ENCODE results near the gene ARID1B.
A peak's percentile ranks its signal among the peaks of the same experiment; 100 is the strongest.

The ARID1B gene

DNA sequence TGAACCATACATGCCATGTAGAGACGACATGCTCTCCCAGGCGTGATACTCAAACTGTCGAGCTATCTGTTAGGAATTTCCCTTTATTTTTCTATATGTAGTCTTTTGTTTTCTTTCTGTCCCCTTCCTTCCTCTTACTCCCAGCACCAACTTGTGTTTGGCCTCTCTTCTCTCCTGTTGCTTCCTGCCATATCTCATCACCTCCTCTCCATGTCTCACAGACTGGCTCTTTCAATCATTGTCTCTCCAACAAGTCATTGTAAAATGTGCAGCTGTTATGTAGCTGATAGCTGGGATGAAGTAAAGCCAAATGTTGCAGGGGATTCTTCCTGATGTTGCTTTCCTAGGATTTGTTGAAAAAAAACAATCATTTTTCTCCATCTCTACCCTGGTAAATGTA is 311.7 kb downstream of the ARID1B start:
- DNase-seq = no peak

DNA sequence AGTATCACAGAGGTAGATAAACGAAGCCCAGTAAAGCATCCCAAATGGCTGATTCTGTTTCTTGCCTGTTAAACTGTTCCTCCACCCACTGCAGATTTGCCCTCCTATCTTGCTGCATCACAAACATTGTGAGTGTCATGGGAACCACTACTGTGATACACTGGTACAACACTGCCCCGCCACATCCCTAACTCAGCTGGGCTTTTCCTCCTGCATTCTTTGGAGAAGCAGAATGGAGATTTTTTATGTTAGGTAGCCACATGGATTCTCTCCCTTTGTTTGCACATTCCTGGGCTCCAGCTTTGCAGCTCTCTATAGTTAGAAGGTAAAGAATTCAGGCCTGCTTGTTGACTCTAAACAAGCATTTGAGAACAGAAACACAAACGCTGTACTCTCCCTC is 312.1 kb downstream of the ARID1B start:
- no peak for DNase-seq

DNA sequence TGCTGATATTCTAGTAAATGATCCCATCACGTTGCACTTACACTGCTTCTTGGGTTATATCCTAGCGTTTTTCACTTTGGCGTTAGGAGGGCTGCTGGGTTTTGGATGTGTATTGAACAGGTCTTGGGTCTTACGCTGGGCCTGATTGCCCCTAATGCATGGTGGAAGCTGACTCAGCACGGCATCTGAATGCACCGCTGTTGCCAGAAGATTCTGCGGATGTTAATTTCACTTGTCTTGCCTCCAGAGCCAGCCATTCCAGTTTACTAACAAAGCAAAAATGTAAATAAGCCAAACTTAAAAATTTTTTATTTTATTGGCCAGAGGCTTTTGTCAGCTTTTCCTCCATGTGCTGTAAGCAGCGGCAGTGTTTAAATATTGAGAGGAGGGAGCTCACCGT is 312.7 kb downstream of the ARID1B start:
- DNase-seq = no peak

DNA sequence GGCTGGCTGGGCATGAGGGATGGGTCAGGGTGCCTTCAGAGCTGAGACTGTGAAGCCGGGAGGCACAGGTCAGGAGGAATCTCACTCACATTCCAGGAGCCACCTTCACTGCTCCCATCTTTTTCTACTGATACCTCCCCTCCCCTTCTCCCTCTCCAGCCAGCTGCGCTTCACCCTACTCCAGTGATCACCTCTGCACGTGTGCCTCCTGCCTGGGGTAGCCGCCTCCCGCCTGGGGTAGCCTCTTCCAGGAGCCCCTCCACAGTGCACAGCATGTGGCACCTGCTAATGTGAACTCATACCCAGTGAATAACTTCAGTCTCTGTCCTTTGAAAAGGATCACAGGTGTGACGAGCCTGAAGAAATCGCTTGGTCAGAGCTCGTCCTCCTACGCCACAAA is 313.6 kb downstream of the ARID1B start:
- no peak for DNase-seq

DNA sequence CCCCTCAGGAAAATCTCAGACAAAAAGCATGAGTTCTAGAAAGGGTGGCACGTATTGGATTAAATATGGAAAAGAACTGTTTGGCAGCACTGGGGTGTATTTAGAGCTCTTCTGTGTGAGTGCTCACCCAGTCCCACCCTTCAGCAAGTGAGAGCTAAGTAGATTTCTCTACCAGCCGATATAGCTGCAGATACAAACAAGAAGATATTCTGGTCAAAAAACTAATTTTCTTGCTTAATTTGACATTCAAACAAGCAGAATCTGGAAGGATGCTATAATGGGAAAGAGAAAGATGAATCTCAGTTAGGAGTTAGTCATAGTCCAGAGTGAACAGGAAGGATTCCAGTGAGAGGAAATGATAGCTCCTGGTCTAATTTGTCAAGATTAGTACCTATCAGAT is 314.1 kb downstream of the ARID1B start:
- no peak for DNase-seq

DNA sequence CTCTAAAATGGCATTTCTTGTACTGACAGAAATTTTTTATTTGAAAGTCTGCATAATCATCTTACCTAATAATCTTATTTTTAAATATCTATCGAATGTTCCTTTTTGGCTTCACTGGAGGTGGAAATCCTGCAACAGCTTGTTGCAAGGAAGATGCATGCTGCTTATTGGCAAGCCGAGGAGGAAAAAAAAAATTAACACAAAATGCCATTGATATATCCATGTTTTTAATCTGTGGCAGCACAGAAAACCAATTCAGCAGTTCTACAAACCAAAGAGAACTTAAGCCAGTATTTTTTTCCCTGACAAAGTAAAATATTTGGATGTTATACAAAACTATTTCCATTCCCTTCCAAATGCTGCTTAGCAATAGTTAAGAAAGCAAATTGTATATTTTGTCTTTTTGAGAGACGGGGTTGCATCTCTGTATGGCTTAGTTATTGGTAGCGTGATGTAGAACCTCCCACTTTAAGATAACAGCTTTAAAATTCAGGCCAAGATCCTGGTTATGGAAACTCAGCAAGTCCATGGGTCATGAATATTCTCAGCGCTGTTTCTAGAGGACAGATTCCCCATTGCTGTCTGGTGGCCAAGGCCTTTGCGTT is 314.8 kb downstream of the ARID1B start:
- no peak for DNase-seq

DNA sequence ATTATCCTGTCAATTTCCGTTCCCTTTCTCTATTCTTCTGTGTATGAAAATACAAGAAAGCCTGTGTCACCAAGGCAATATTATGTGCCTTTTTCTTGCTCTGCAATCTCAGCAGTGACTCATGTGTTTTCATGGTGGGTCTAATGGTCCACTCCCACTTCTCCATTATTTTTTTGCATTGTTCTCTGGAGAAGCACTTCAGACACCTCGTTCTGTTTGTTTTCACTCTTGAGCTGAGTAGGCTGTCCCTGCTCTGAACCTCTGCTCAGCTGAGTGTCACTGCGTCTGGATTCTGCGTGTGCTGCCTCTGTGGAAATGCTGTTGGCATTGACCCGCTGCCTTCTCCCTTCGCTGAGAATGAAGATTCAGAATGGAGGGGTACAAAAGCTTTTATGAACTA is 315.6 kb downstream of the ARID1B start:
- DNase-seq = no peak

DNA sequence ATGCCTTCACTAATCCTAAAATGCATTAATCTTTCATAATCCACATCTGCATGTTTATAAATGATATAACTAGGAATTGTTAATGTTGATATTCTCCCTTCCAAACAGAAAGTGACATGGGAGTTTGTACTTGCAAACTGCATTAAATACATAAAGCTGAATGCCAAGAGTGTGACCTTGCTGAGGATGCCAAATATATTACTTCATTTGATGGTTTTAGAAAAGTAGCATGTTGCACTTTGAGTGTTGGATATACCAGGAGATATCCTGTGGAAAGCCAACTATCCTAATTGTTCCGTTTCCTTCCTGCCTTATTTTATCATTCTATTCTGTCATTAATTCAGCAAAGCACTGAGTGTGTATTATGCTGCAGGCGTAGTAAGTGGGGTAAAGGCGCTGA is 316.4 kb downstream of the ARID1B start:
- no peak for DNase-seq

DNA sequence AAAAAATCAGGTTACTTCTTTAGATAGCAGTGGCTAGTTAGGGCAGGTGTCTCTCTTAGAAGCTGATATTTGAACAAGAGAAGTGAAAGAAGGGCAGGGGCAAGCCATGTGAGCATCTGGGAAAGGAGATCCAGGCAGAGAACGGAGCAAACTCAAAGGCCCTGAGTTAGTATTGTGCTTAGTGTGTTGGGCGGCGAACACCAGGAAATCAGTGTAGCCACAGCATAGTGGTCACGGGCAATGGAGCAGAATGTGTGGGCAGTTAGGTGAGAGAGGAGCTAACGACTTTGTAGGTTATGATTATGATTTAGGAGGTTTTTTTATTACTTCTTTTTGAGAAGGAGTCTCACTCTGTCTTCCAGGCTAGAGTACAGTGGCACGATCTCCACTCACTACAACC is 316.9 kb downstream of the ARID1B start:
- DNase-seq = no peak

DNA sequence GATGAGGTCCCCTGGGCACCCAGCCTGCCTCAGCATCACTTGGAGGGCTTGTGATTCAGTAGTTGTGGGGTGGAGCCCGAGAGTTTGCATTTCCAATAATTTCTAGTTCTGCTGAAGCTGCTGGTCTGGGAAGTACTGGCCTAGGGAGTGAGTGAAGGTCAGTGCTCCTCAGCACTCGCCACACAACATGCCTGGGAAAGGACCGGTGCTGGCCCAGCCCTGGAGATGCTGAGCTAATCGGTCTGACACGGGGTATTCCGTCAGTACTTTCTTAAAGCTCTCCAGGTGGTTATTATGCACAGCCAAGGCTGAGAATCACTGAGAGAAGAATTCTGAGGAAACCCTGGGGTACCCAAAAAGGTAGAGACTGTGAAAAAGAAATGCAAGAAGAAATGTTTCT is 317.9 kb downstream of the ARID1B start:
- no peak for DNase-seq

DNA sequence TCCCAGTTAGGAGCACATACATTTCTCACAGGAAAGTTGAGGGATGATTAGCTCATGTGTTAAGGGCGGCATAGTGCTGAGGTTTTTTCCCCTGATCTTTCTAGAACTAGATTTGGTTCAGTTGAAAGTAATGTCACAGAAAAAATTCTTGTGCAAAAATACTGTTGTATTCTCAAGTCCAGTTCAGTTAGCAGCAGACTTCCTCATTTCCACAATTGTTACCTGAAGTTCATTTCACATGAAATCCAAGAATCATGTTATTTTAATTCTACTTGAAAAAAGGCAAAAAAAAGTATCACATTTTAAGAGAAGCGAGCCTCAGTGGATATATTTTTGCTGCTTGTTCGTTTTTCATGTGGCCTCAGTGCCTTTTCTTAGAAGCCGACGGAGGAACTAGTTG is 318.4 kb downstream of the ARID1B start:
- no peak for DNase-seq

DNA sequence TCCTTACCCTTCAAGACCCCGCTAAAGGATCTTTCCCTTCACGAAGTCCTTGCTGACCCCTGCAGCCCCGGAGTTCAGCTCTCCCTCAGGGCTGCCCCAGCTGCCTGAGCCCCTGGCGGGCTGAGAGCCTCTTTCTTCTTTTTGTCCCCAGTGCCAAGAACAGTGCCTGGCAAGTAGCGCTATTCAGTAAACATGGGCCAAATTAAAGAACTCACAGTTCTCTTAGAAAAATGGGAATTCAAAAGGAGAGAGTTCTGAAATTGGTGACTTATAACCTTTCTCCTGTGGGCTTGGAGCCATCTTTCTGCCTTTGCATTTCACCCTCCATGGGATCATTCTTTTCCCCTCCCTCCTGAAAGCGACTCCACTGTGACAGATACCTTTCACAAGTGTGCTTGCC is 318.9 kb downstream of the ARID1B start:
- no peak for DNase-seq

DNA sequence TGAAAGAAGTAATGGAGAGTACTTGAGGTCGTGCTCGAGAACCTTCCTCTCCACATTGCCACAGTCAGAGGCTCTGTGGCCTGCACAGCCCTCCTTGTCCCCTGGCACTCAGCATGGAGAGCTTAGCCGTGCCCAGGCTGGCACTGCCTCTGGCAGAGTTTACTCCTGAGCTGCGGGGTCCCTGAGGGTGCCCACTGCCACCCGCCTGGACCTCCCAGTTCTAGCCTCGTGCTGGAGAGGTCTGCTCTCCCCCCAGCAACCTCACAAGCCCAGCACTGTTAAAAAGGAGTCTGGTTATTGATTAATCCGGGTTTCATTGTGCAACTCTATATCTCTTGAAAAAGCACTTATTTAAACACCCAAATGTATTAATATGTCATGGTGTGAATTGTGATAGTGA is 319.3 kb downstream of the ARID1B start:
- no peak for DNase-seq

DNA sequence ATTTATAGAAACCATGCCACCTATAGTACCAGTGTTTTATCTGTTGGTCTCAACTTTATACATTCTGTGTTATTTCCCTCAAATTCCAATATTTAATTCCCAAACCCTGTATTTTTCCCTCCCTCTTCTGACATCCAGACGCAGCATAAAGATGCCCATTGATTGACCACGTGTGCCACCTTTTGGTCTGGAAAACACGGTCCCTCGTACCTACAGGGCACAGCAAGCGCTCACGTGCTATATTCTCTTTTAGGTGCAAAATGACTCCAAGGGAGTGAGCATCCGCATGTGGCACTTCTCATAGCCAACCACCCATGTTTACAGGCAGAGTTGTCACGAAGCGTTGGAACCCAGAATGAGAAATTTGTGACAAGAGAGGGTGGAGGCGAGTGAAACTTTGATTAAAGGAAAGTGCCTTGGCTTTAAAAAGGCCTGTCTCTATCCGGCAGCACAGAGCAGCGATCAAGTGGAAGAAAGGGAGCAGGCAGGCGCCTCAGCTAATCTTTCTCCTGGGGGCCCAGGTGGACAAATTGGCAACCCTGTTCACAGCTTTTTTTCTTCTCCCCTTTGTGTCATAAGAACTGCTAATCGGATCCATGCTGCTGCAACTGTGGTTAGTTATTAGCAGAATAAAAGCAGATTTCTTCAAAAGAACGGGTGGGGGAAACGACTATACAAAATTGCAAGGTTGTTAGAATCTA is 320.2 kb downstream of the ARID1B start:
- DNase-seq = no peak

DNA sequence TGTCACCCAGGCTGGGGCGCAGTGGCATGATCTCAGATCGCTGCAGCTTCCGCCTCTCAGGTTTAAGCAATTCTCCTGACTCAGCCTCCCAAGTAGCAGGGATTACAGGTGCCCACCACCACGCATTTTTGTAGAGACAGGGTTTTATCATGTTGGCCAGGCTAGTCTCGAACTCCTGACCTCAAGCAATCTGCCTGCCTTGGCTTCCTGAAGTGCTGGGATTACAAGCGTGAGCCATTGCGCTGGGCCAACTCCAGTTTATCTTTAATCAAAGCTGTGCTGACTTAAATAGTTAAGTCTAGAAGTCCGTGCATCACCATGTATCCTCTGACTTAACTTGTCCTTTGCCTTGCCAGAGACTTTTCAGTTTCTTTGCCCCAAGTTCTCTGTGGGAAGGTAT is 321.8 kb downstream of the ARID1B start:
- DNase-seq = no peak

DNA sequence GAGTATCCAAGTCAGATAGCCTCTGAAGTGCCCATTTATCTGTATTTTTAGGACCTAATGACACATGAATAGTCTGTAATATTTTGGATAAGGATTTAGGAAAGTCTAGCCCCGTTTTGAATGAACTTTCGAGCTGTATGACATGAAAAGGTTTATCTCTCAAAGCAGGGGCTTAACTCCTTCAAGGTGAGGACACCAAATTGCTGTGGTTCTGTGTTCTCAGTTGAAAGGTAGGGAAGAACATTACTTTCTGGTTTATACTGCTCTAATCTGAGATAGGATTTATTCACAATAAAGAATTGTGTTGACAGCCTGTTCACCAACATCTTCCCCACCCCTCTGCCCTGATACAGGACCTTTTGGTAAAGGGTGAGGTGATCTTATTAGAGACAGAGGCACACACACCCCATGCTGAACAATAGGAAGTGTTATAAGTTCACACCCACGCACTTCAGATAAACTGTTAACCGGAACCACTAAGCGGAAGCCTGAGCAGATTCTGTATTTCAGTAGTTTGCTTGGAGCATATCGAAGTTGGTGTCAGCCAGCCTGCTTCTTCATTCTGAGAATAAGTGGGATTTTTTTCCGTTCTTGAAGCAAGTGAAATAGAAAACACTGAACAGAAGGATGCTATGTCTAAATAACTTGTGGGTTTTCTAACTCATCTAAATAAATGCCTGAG is 322.9 kb downstream of the ARID1B start:
- DNase-seq = peak; percentile 66

DNA sequence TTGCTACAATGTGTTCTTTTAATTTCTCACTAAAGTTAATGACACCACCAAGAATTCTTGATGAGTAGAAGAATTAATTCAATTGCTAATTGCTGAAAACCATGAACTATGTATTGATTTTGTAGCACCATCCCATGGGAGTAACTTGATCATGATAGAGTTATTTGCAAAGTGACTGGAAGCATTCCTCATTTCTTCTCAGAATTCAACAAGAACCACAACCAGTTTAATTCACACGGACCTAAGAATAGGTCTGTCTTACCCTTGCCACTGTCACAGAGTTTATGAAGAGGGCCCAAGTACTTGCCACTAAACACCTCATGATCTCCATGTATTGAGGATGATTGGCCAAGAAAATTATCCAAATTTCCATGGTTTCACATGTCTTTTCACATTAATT is 324.0 kb downstream of the ARID1B start:
- DNase-seq = no peak

DNA sequence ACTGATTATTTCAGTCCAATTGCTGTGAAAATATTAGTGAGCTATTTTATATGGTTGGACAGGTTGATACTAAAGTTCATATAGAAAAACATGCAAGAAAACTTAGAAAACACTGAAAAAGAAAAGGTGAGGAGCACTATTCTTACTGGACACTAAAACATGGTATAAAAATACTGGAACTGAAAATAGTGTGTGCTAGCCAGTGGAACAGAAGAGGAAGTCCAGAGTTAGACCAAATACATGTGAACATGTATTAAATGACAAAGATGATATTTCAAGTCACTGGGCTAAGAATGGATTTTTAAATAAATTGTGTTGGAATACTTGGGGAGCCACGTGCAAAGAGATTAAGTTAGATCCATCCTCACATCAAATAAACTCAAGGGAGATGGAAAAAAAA is 327.6 kb downstream of the ARID1B start:
- no peak for DNase-seq

DNA sequence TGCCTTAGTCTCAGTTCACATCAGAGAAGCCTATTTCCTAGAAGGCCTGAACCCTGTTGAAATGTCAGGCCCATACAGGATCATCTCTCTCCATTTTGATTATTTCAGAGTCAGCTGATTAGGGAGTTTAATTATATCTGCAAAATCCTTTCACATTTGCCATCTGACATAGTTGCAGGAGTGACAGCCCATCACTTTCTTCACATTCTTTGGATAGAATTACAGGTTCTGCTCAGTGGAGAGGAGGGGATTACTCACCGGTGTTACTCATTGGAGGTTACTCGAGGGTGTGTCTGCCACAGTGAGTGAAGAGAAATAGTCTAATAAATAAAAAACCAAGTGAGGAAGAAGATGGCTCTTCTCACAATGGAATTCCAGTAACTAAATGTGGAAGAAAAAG is 329.3 kb downstream of the ARID1B start:
- peak; percentile 32 for DNase-seq

DNA sequence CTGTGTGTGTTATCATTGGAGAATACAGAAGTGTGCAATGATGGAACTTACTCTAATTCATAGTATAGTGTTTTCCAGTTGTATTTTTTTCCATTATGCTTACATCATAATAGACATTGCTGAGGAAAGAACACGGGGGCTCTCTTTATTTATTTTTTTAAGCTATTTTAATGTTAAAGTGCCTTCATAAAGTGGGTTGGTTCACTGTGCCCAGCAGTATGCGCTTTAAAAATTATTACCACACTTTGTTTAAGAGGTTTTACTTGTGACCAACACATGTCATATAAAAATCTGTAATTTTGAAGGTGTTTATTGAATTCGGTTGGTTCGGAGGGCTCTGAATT is 330.4 kb downstream of the ARID1B start:
- DNase-seq = no peak

DNA sequence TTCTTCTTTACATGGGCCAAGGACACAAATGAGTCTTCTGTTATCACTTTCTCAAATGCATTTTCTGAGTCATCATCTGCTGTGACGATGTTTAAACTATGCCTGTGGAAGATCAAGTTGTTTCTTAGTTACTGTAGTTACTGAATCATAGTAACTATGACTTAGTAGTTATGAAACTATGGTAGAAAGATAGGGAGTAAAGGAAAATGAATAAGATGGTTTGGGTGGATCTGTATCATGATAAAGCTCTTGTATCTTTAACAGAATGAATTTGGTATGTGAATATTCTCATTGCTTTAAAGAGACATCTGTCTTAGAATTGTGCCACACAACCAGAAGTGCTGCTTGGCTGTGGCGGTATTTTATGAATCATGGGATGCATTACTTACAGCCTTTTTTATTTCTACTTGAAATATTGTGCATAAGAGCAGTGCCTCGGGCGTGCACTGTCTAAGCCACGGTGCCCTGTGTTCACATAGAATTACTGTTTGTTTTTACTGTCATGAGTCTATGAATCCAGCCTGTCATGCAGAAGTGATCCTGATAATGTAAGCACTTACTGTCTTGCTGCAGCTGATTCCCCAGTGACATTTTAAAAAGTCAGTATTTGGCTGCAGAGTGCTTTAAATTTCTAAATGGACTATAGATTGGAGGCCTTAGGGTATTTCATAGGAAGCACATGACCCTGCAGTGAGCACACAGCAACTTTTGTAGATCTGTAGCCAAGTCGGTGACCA is 330.9 kb downstream of the ARID1B start:
- peak; percentile 34 for DNase-seq

DNA sequence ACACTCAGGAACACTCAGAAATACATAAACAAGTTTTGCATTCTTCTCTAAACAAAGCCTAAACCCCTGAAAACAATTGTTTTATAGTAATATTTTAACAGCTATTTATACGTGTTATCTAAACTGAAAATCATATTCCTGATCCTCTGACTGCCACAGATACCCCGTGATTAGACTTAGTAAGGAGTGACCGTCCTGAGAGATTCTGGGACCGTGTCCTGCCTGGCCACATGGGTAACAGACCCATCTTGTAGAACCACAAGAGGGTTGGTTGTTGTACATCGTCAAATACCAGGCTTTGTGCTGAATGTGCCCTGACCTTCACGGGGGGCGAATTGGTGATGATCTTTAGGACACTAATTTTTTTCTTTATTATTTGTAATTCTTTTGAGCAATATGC is 331.7 kb downstream of the ARID1B start:
- no peak for DNase-seq

DNA sequence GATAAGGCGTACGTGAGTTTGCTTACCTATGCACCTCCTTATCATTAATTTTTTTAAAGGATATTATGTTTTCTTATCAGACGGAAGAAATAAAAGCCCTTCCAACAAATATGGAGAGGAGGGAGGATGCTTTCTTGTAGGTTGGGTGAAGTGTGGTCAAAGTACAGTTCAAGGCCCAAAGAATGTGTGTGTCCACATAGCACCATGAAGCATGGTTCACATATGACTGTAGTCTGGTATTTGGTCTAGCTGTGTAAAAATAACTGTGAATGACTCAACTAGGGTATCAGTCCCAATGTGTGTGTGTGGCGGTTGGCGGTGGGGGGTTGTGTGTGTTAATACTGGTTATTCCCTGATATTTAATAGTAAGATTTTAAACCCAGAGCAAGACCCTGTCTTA is 333.4 kb downstream of the ARID1B start:
- DNase-seq = no peak

DNA sequence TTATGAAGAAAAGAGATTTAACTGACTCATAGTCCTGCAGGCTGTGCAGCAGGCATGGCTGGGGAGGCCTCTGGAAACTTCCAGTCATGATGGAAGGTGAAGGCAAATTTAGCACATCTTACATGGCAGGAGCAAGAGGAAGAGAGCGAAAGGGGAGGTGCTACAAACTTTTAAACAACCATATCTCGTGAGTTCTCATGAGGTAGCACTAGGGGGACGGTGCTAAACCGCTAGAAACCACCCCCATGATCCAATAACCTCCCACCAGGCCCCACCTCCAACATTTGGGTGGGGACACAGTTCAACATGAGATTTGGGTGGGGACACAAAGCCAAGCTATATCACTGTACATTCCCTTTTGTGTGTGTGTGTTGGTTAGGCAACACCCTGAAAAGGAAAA is 336.2 kb downstream of the ARID1B start:
- DNase-seq = no peak

Data from activated CD4-positive, alpha-beta T cell treated with anti-CD3 and anti-CD28 coated beads for 48 hours (primary cell).